GM12878 (cell line): ENCODE results near the gene DNAJB6. TPM values are rescaled to one million over a fixed set of nuclear protein-coding genes. Genes with fewer than 3 reads are reported as not detected.

ENCODE experiments used
- CBFB ChIP-seq: IDR thresholded peaks from 2 replicates; pipeline ENCODE4 v1.6.1; 2016; ENCODE audit warnings: antibody characterized with exemption, low read depth
- CBX5 ChIP-seq: sonication (generic); IDR thresholded peaks from 2 replicates; pipeline ENCODE4 v1.6.1; 2016; ENCODE audit warnings: low read depth, moderate library complexity, mild to moderate bottlenecking, inconsistent platforms
- CEBPB ChIP-seq, 2 experiments: fragments of 150-350 bp in 1 of 2; IDR thresholded peaks; 2 replicates each; pipeline ENCODE4 v1.6.1; 2012 to 2014; ENCODE audit warnings: low read depth in 2 of 2, low read length in 2 of 2, borderline replicate concordance in 1 of 2, inconsistent platforms in 1 of 2
- DPF2 ChIP-seq: fragments of 450-650 bp; IDR thresholded peaks from 2 replicates; pipeline ENCODE4 v1.6.1; 2017; ENCODE audit warnings: mild to moderate bottlenecking
- E2F8 ChIP-seq: fragments of 450-650 bp; IDR thresholded peaks from 2 replicates; pipeline ENCODE4 v1.6.1; 2018; ENCODE audit warnings: mild to moderate bottlenecking, low read depth, moderate library complexity; ENCODE audit not compliant: partially characterized antibody
- ETV6 ChIP-seq, 2 experiments: fragments of 450-650 bp in 1 of 2; IDR thresholded peaks in 1 of 2; conservative IDR thresholded peaks in 1 of 2; 2 replicates each; pipeline ENCODE4 v1.6.1; 2014; ENCODE audit warnings: antibody characterized with exemption in 1 of 2, borderline replicate concordance in 1 of 2, low read depth in 1 of 2, mild to moderate bottlenecking in 1 of 2, moderate library complexity in 1 of 2
- EZH2 ChIP-seq: IDR thresholded peaks from 2 replicates; pipeline ENCODE4 v1.6.1; 2012; ENCODE audit warnings: low read depth, mild to moderate bottlenecking, control low read depth, inconsistent platforms, low read length, borderline replicate concordance; ENCODE audit not compliant: control insufficient read depth
- FOXK2 ChIP-seq: fragments of 450-650 bp; IDR thresholded peaks from 2 replicates; pipeline ENCODE4 v1.6.1; 2017; ENCODE audit warnings: mild to moderate bottlenecking, moderate library complexity
- IKZF2 ChIP-seq, 2 experiments: fragments of 450-650 bp; IDR thresholded peaks; 2 replicates each; pipeline ENCODE4 v1.6.1; 2017; ENCODE audit warnings: mild to moderate bottlenecking in 2 of 2, moderate library complexity in 2 of 2
- MAX ChIP-seq: IDR thresholded peaks from 2 replicates; pipeline ENCODE4 v1.6.1; 2012; ENCODE audit warnings: low read depth, low read length, improper control_type of control experiment
- RCOR1 ChIP-seq: conservative IDR thresholded peaks from 2 replicates; pipeline ENCODE4 v1.6.1; 2012; ENCODE audit warnings: low read depth, low read length, improper control_type of control experiment
- SMC3 ChIP-seq: IDR thresholded peaks from 2 replicates; pipeline ENCODE4 v1.6.1; 2011; ENCODE audit warnings: low read length, improper control_type of control experiment, borderline replicate concordance
- SPI1 ChIP-seq: IDR thresholded peaks from 2 replicates; pipeline ENCODE4 v1.6.1; 2011; ENCODE audit warnings: low read depth, mild to moderate bottlenecking, low read length, moderate library complexity, borderline replicate concordance; ENCODE audit not compliant: insufficient read depth
- SREBF1 ChIP-seq: IDR thresholded peaks from 2 replicates; pipeline ENCODE4 v1.6.1; 2012; ENCODE audit warnings: mild to moderate bottlenecking, low read length
- SREBF2 ChIP-seq: IDR thresholded peaks from 2 replicates; pipeline ENCODE4 v1.6.1; 2012; ENCODE audit warnings: mild to moderate bottlenecking, low read length
- SUPT20H ChIP-seq: IDR thresholded peaks from 2 replicates; pipeline ENCODE4 v1.6.1; 2011; ENCODE audit warnings: low read depth, mild to moderate bottlenecking, low read length, moderate library complexity, borderline replicate concordance; ENCODE audit not compliant: control insufficient read depth
- TCF12 ChIP-seq: IDR thresholded peaks from 2 replicates; pipeline ENCODE4 v1.6.1; 2011; ENCODE audit warnings: low read depth, mild to moderate bottlenecking, low read length
- ZNF384 ChIP-seq: IDR thresholded peaks from 2 replicates; pipeline ENCODE4 v1.6.1; 2012; ENCODE audit warnings: low read depth, mild to moderate bottlenecking, low read length, improper control_type of control experiment, borderline replicate concordance
- polyA plus RNA-seq, 11 experiments: library from polyadenylated mRNA; depleted of rRNA in 4 of 11; unstranded in 6 of 11; stranded (reverse) in 5 of 11; fragments of >200 nt; fragmentation: Nextera tagmentation in 4 of 11; fragmentation: Illumina TruSeq in 1 of 11; extraction: Ambion mirVana in 4 of 11; extraction: Trizol in 1 of 11; gene quantifications; 1 replicate in 1 of 11; 2 replicates in 10 of 11; pipeline versions ENCODE4 v1.2.1 to v1.2.3, GENCODE V29; 2011 to 2016; ENCODE audit warnings: inconsistent platforms in 2 of 11, missing spikeins in 2 of 11, low read depth in 1 of 11
- total RNA-seq, 4 experiments: library from RNA; depleted of rRNA in 3 of 4; stranded (reverse); fragments of >200 nt in 3 of 4; fragmentation: Illumina TruSeq in 1 of 4; extraction: Trizol in 1 of 4; gene quantifications; 2 replicates each; pipeline versions ENCODE4 v1.2.1 to v1.2.3, GENCODE V29; 2013 to 2021
- TF ChIP-seq, protein P1 (sequence below): fragments of 450-650 bp; formaldehyde crosslinking; IDR thresholded peaks from 2 replicates; pipeline ENCODE4 v1.4.0; 2022; ENCODE audit warnings: mild to moderate bottlenecking, moderate library complexity

The DNAJB6 gene
- total and polyA plus RNA-seq, 10 of the 15 experiments (the other 5 are each of a cell fraction or from before 2014, with no cell fraction given), result 34.5 to 117 (median 53.1) TPM

GRCh38 chr7:157386979-157387800 lies 50.4 kb downstream of the DNAJB6 start (continued):
- TF ChIP-seq CBX5, result 0 out of 2 replicates have a peak, but pooled peaks have one; percentile 43
- peak; percentile 60; the same call in 1 of the 2 replicates for TF ChIP-seq SPI1
- no peak for TF ChIP-seq CEBPB (IDR thresholded peaks at IDR 0.05; ENCODE audit: borderline replicate concordance in 1 of 2, low read depth in 2 of 2, low read length in 2 of 2)
- TF ChIP-seq MAX, result peak; percentile 72
- no peak for TF ChIP-seq FOXK2
- TF ChIP-seq RCOR1, result no peak
- TF ChIP-seq SREBF2, result no peak
- no peak for TF ChIP-seq TCF12
- peak; percentile 18; the same call in 1 of the 2 replicates for TF ChIP-seq CBFB
- TF ChIP-seq EZH2, result no peak
- no peak for TF ChIP-seq SREBF1
- TF ChIP-seq ZNF384, result no peak
- no peak for TF ChIP-seq E2F8
- no peak for TF ChIP-seq DPF2
- TF ChIP-seq IKZF2 (IDR thresholded peaks at IDR 0.05), result peak; percentile 41 to 45; a peak in 2 of 4 replicates
- TF ChIP-seq ETV6 (conservative IDR thresholded peaks at IDR 0.05 in 1 of 2, IDR thresholded peaks at IDR 0.05 in 1 of 2; ENCODE audit: borderline replicate concordance in 1 of 2, low read depth in 1 of 2), result peak in 1 of 2 experiments; percentile 66; a peak in 2 of 4 replicates
- peak; percentile 42; the same call in 1 of the 2 replicates for TF ChIP-seq SMC3
- TF ChIP-seq SUPT20H, result no peak
- TF ChIP-seq, protein P1, sequence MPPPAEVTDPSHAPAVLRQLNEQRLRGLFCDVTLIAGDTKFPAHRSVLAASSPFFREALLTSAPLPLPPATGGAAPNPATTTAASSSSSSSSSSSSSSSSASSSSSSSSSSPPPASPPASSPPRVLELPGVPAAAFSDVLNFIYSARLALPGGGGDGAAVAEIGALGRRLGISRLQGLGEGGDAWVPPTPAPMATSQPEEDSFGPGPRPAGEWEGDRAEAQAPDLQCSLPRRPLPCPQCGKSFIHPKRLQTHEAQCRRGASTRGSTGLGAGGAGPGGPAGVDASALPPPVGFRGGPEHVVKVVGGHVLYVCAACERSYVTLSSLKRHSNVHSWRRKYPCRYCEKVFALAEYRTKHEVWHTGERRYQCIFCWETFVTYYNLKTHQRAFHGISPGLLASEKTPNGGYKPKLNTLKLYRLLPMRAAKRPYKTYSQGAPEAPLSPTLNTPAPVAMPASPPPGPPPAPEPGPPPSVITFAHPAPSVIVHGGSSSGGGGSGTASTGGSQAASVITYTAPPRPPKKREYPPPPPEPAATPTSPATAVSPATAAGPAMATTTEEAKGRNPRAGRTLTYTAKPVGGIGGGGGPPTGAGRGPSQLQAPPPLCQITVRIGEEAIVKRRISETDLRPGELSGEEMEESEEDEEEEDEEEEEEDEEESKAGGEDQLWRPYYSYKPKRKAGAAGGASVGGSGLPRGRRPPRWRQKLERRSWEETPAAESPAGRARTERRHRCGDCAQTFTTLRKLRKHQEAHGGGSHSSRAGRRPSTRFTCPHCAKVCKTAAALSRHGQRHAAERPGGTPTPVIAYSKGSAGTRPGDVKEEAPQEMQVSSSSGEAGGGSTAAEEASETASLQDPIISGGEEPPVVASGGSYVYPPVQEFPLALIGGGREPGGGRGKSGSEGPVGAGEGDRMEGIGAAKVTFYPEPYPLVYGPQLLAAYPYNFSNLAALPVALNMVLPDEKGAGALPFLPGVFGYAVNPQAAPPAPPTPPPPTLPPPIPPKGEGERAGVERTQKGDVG (CRISPR knock-in tag), result no peak
